Lower leg skin (tissue), 4 donors: ENCODE measurements around the gene ATL1. TPM values are rescaled to one million over a fixed set of nuclear protein-coding genes. Genes with fewer than 3 reads are reported as not detected.

Experiments
- DNase-seq, 2 donors: peaks; one replicate each; pipeline ENCODE4 v3.0.0-alpha.2; 2019; ENCODE audit warnings: low spot score in 2 of 2
- H3K4me3 ChIP-seq: fragments of 200-600 bp; sonication (generic); 2 replicates; pipeline ENCODE4 v1.5.1; 2017; ENCODE audit warnings: mild to moderate bottlenecking, low read depth; ENCODE audit not compliant: poor library complexity, severe bottlenecking
- POLR2A ChIP-seq, 2 donors: fragments of 450-650 bp; IDR thresholded peaks; one replicate each; pipeline ENCODE4 v1.6.1; 2016 to 2017; ENCODE audit warnings: antibody characterized with exemption in 2 of 2, mild to moderate bottlenecking in 1 of 2, moderate library complexity in 1 of 2
- WGBS, 2 donors: methylation state at CpG; one replicate each; pipeline ENCODE4 v1.1.5; 2018; 5-methylcytosine and 5-hydroxymethylcytosine counted together
- intact Hi-C: fragments of 100-400 bp; cut with DNase I; formaldehyde crosslinking; loops from one replicate; pipeline ENCODE4 v1.15.0; 2023; ENCODE audit warnings: low total_unique reads
- total RNA-seq, 4 donors: library from RNA; depleted of rRNA; stranded (reverse); fragments of >200 nt; gene quantifications; one replicate each; pipeline ENCODE4 v1.1.0, GENCODE V29; 2016
- TF ChIP-seq, protein P1 (sequence below), 3 donors: fragments of 450-650 bp; IDR thresholded peaks; one replicate each; pipeline ENCODE4 v1.5.1; 2016; ENCODE audit warnings: antibody characterized with exemption in 3 of 3, mild to moderate bottlenecking in 3 of 3, moderate library complexity in 2 of 3

The ATL1 gene
- total RNA-seq, 4 donors from 2014 or later, result 9.8 to 27.0 (median 15.8) TPM

DNA sequence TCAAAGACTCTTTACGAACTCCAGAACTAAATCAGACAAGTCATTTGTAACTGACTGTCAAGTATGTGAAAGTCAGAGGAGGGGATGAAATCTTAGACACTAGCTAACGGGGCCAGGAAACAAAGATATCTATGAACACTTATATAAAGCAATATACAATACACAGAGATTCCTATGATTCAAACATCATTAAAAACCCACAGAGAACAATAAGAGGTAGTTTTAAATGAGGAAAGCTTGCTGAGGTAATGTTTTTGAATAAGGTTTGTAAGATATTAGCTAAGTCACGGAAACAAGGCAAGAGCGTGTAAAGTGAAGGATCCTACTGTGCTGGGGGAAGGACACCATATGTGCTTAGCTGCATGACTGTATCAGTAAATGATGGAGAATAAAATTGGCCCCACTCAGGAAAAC, 71.5 kb downstream of the ATL1 start:
- 86 to 89% methylated on average over 4 of the region's 4 CpGs for WGBS, 2 donors
- intact Hi-C loops, result no loop called here
- no peak overlapping the region for H3K4me3 ChIP-seq
- DNase-seq, result no peak
- TF ChIP-seq, protein P1, sequence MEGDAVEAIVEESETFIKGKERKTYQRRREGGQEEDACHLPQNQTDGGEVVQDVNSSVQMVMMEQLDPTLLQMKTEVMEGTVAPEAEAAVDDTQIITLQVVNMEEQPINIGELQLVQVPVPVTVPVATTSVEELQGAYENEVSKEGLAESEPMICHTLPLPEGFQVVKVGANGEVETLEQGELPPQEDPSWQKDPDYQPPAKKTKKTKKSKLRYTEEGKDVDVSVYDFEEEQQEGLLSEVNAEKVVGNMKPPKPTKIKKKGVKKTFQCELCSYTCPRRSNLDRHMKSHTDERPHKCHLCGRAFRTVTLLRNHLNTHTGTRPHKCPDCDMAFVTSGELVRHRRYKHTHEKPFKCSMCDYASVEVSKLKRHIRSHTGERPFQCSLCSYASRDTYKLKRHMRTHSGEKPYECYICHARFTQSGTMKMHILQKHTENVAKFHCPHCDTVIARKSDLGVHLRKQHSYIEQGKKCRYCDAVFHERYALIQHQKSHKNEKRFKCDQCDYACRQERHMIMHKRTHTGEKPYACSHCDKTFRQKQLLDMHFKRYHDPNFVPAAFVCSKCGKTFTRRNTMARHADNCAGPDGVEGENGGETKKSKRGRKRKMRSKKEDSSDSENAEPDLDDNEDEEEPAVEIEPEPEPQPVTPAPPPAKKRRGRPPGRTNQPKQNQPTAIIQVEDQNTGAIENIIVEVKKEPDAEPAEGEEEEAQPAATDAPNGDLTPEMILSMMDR (IDR thresholded peaks at IDR 0.05), result no peak
- no peak for TF ChIP-seq POLR2A (IDR thresholded peaks at IDR 0.05)

DNA sequence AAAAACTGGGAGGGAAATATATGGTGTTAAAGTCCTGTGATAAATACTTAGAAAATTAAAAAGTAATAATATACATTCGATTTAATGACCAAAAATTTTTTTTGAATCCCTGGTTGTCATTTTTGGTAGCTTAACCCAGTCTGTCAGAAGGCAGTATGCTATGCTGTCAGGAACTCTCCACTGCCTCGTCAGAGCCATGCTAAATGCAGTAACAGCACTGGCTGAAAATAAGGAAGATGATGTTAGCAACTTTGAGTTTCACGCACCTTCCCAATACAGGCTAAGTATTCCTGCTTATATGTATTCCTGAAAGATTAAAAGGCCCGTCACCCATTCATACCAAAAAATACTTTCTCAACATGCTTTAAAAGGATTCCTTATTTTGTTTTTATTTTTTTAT, 74.0 kb downstream of the ATL1 start:
- TF ChIP-seq, protein P1 (IDR thresholded peaks at IDR 0.05), result no peak
- no peak for TF ChIP-seq POLR2A (IDR thresholded peaks at IDR 0.05)
- H3K4me3 ChIP-seq, result no peak overlapping the region
- intact Hi-C loops, result no loop called here
- 89 to 90% methylated on average over 4 of the region's 4 CpGs for whole genome bisulfite sequencing, 2 donors
- DNase-seq, result no peak

DNA sequence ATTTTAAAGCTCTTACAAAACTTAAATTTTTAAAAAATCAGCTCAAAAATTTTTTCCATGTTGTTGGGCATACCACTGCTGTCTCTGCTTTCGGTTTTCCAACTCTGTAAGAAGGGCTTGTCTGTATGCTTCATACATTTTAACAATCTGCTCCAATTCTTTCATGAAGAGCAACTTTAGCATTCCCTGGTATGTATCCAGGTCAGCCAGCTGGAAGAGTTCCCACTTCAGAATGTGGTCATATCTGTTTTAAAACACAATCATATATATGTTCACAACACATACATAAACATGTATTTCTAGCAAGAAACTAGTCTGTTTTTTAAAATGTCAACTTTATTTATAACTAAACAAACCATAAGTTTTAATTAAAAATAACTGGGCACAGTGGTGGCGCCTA, 75.2 kb downstream of the ATL1 start:
- 88 to 95% methylated on average over 2 of the region's 2 CpGs for WGBS, 2 donors
- DNase-seq, result no peak

DNA sequence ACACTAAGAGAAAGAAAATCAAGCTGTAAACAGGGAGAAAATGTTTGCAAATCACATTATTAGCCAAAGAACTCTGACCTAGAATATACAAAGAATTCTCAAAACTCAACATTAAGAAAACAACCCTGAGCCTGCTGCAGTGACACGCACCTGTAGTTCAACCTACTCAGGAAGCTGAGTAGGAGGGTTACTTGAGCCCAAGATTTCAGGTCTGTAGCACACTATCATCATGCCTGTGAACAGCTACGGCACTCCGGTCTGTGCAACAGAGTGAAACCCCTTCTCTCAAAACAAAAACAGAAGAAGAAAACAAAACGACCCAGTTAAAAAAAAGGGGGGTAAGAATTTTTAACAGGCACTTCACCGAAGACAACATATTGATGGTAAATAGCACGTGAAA, 87.3 kb downstream of the ATL1 start:
- no peak overlapping the region for H3K4me3 ChIP-seq
- DNase-seq, result no peak
- WGBS, 2 donors, result 75 to 82% methylated on average over 6 of the region's 6 CpGs
- intact Hi-C loops, result no loop called here
- no peak for TF ChIP-seq POLR2A (IDR thresholded peaks at IDR 0.05)
- TF ChIP-seq, protein P1 (IDR thresholded peaks at IDR 0.05), result no peak

More for the DNA sequence above, 75.2 kb downstream of the ATL1 start:
- no peak overlapping the region for H3K4me3 ChIP-seq
- intact Hi-C loops, result no loop called here
- no peak for TF ChIP-seq POLR2A (IDR thresholded peaks at IDR 0.05)
- TF ChIP-seq, protein P1 (IDR thresholded peaks at IDR 0.05), result no peak

DNA sequence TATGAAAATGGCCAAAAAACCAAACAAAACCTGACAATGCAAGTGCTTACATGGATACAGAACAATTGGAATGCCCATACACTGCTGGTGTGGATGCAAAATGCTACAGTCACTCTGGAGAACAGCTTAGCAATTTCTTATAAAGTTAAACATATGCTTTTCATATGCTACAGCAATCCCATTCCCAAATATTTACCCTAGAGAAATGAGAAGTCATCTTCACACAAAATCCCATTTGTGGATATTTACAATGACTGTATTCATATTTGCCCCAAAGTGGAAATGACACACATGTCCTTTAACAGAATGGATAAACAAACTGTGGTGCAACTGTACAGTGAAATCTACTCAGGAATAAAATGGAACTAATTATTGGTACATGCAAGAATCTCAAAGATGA, 87.8 kb downstream of the ATL1 start:
- DNase-seq, result no peak
- intact Hi-C loops, result no loop called here

GRCh38 chr14:50649691-50650090, 89.7 kb downstream of the ATL1 start:
- intact Hi-C loops, result no loop called here

More for the DNA sequence above, 87.8 kb downstream of the ATL1 start:
- no peak overlapping the region for H3K4me3 ChIP-seq
- no peak for TF ChIP-seq POLR2A (IDR thresholded peaks at IDR 0.05)
- TF ChIP-seq, protein P1 (IDR thresholded peaks at IDR 0.05), result no peak

More at GRCh38 chr14:50649691-50650090, 89.7 kb downstream of the ATL1 start:
- no peak for DNase-seq
- TF ChIP-seq, protein P1 (IDR thresholded peaks at IDR 0.05), result no peak
- no peak for TF ChIP-seq POLR2A (IDR thresholded peaks at IDR 0.05)
- no peak overlapping the region for H3K4me3 ChIP-seq
